ENCODE measurements around the gene RGPD4.

The RGPD4 gene

GRCh38 chr2:107927034-107927534 is 100.4 kb downstream of the RGPD4 start:
- DNase-seq (ENCODE audit: low read depth in 2 of 2), result no peak

GRCh38 chr2:107931412-107931811 is 104.7 kb downstream of the RGPD4 start:
- DNase-seq (ENCODE audit: low read depth in 2 of 2), result no peak

- DNase-seq (ENCODE audit: low read depth in 2 of 2), result no peak
Observed at GRCh38 chr2:107932488-107932887, 105.8 kb downstream of the RGPD4 start.

GRCh38 chr2:107932979-107933378 is 106.3 kb downstream of the RGPD4 start:
- DNase-seq (ENCODE audit: low read depth in 2 of 2), result no peak

GRCh38 chr2:107936433-107937359 is 110.0 kb downstream of the RGPD4 start:
- no peak for DNase-seq (ENCODE audit: low read depth in 2 of 2)

Data from stimulated activated CD4-positive, alpha-beta T cell treated with anti-CD3 and anti-CD28 coated beads, Interleukin-12 subunit alpha, Interleukin-12 subunit beta, amount 100 ng/mL, for 24 hours (primary cell).